ENCODE measurements around the gene SLC39A2. TPM values are rescaled to one million over a fixed set of nuclear protein-coding genes. Genes with fewer than 3 reads are reported as not detected.

The SLC39A2 gene
- total RNA-seq, 1 donor from 2014 or later, result not detected

DNA sequence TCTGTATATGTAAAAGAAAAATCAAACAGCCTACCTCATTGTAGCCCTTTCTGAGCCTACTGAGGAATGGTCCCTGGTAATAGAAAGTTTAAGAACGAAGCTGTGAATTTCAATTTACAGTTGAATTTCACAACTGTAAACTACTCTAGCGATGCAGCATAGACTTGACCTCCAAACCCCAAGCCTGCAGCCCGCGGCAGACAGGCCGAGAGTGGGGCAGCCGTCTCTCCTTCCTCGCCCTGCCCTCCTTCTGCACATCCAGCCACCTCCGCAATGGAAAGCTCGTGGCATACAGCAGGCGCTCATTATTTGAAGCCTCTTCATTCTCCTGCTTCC lies 28.5 kb upstream of the SLC39A2 start:
- Mint-ChIP-seq H3K4me1 (ENCODE audit: low read depth) (peaks cover 2% of the 10 kb centered on the region), H3K27me3 (peaks cover 44% of the 10 kb centered on the region), H3K9me3 (ENCODE audit: low read depth) (no peaks in the 10 kb centered on the region), H3K27ac (peak overlapping the region; percentile 93), H3K4me3 (ENCODE audit: low read depth) (peak overlapping the region; percentile 90), H3K36me3 (ENCODE audit: insufficient read depth) (no peaks in the 10 kb centered on the region)
- TF ChIP-seq, protein P1, sequence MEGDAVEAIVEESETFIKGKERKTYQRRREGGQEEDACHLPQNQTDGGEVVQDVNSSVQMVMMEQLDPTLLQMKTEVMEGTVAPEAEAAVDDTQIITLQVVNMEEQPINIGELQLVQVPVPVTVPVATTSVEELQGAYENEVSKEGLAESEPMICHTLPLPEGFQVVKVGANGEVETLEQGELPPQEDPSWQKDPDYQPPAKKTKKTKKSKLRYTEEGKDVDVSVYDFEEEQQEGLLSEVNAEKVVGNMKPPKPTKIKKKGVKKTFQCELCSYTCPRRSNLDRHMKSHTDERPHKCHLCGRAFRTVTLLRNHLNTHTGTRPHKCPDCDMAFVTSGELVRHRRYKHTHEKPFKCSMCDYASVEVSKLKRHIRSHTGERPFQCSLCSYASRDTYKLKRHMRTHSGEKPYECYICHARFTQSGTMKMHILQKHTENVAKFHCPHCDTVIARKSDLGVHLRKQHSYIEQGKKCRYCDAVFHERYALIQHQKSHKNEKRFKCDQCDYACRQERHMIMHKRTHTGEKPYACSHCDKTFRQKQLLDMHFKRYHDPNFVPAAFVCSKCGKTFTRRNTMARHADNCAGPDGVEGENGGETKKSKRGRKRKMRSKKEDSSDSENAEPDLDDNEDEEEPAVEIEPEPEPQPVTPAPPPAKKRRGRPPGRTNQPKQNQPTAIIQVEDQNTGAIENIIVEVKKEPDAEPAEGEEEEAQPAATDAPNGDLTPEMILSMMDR (IDR thresholded peaks at IDR 0.05; ENCODE audit: unreplicated experiment), result no peak
- DNase-seq (ENCODE audit: low spot score, unreplicated experiment), result no peak

DNA sequence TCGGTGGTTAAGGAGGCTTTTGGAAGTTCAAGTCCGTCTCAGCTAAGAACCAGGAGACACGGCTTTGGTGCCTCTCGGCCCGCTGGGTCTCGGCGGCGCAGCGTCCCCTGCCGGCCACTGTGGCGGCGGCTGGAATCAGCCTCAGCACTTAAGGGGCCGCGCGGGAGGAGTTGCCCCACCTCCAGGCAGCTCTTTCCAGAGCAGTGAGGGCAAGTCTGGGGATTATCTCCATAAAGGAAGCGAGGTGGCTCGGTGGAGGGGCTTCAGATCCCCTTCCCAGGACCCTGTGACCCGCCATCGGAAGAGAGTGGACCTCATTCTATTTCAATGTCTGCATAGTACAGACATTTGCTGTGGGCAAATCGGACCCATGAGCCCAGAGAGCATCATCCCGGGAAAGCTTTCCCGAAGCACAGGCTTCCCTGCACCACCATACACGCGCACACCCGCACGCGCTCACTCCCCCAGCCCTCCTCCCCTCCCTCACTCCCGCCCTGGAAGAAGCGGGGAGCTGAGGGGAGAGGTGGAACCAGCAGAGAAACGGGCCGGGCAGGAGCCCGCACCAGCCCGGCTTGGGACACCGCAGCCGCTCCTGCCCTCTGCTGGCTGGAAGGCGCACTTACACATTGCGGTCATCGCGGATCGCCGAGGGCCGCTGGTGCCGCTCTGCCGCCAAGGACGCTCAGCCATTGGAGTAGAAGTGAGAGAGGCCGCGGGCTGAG lies 27.9 kb upstream of the SLC39A2 start:
- DNase-seq (ENCODE audit: low spot score, unreplicated experiment), result peak; percentile 80
- no peaks in the 10 kb centered on the region for H3K36me3 Mint-ChIP-seq (ENCODE audit: insufficient read depth)
- TF ChIP-seq, protein P1 (IDR thresholded peaks at IDR 0.05; ENCODE audit: unreplicated experiment), result peak; percentile 83
- H3K4me3 Mint-ChIP-seq (ENCODE audit: low read depth), result peak overlapping the region; percentile 90
- peaks cover 2% of the 10 kb centered on the region for H3K4me1 Mint-ChIP-seq (ENCODE audit: low read depth)
- peak overlapping the region; percentile 93 for H3K27ac Mint-ChIP-seq
- no peaks in the 10 kb centered on the region for H3K9me3 Mint-ChIP-seq (ENCODE audit: low read depth)
- H3K27me3 Mint-ChIP-seq, result peaks cover 44% of the 10 kb centered on the region

DNA sequence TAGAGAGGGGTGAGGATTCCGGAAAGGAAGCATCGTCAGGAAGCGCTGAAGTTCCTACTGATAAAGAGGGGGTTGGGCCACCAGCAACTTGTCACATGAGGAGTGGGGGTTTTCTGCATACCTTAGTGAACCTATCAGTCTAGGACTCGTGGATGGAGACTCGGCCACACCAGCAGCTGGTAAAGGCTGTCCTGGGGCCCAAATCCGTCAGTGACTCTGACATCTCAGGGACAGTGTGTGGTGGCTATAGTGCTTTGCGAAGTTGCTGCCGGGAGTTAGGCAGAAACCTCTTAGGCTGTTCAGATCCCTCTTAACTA lies 27.4 kb upstream of the SLC39A2 start:
- TF ChIP-seq, protein P1 (IDR thresholded peaks at IDR 0.05; ENCODE audit: unreplicated experiment), result no peak
- Mint-ChIP-seq H3K27me3 (peaks cover 44% of the 10 kb centered on the region), H3K9me3 (ENCODE audit: low read depth) (no peaks in the 10 kb centered on the region), H3K27ac (peak overlapping the region; percentile 93), H3K36me3 (ENCODE audit: insufficient read depth) (no peaks in the 10 kb centered on the region), H3K4me3 (ENCODE audit: low read depth) (peak overlapping the region; percentile 90), H3K4me1 (ENCODE audit: low read depth) (peaks cover 2% of the 10 kb centered on the region)
- no peak for DNase-seq (ENCODE audit: low spot score, unreplicated experiment)

DNA sequence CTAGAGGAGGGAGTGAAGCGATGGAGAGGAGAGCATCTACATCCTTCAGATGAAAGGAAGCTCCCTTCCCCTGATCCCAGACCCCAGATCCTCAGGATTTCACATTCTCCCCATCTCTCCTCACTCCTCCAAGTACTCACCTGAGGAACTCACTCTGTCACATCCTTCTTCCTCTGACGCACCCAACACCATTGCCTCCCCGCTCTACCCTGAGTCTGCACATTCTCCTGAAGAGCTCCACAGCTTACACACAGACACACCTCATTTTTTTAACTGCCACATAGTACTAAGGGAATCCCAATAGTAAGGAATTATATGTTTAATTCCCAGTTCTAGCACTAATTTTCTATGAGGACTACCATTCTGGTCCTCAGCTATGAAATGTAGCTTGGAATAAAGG lies 25.6 kb upstream of the SLC39A2 start:
- Mint-ChIP-seq H3K36me3 (ENCODE audit: insufficient read depth) (no peaks in the 10 kb centered on the region), H3K27me3 (peaks cover 29% of the 10 kb centered on the region), H3K27ac (no peak overlapping the region), H3K9me3 (ENCODE audit: low read depth) (no peaks in the 10 kb centered on the region), H3K4me3 (ENCODE audit: low read depth) (no peak overlapping the region), H3K4me1 (ENCODE audit: low read depth) (peaks cover 2% of the 10 kb centered on the region)
- no peak for DNase-seq (ENCODE audit: low spot score, unreplicated experiment)
- TF ChIP-seq, protein P1 (IDR thresholded peaks at IDR 0.05; ENCODE audit: unreplicated experiment), result no peak

DNA sequence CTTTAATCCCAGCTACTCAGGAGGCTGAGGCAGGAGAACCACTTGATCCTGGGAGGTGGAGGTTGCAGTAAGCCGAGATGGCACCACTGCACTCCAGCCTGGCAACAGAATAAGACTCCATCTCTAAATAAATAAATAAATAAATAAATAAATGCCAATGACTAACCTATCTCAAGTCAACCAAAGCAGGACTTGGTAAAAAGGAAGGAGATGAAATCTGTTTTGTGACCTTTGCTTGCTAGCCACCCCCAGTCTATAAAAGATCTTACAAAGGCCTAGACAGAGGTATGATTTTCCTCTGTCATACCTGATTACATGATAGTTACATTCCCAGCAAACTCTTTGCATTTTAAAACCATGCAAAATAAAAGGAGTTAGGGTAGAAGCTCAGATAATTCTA lies 22.8 kb upstream of the SLC39A2 start:
- Mint-ChIP-seq H3K27me3 (peaks cover 24% of the 10 kb centered on the region), H3K4me1 (ENCODE audit: low read depth) (peaks cover 2% of the 10 kb centered on the region)
- no peak for DNase-seq (ENCODE audit: low spot score, unreplicated experiment)

More for the DNA sequence above, 22.8 kb upstream of the SLC39A2 start:
- Mint-ChIP-seq H3K4me3 (ENCODE audit: low read depth) (no peak overlapping the region), H3K9me3 (ENCODE audit: low read depth) (no peaks in the 10 kb centered on the region), H3K27ac (no peak overlapping the region), H3K36me3 (ENCODE audit: insufficient read depth) (no peaks in the 10 kb centered on the region)
- TF ChIP-seq, protein P1 (IDR thresholded peaks at IDR 0.05; ENCODE audit: unreplicated experiment), result no peak
